NCI-H226 (cell line): ENCODE measurements around the gene COL5A2.

Experiments used
- DNase-seq: peaks from one replicate; pipeline ENCODE4 v3.0.0-alpha.2; 2015

COL5A2 gene

GRCh38 chr2:189047171-189047888, 132.2 kb downstream of the COL5A2 start:
- DNase-seq: no peak

GRCh38 chr2:189046320-189046719, 133.2 kb downstream of the COL5A2 start:
- no peak for DNase-seq

- no peak for DNase-seq
Observed at GRCh38 chr2:189045836-189046235, 133.7 kb downstream of the COL5A2 start.

GRCh38 chr2:189037518-189037917, 142.0 kb downstream of the COL5A2 start:
- peak; percentile 49 for DNase-seq

- DNase-seq: no peak
Observed at GRCh38 chr2:189024901-189025618, 154.5 kb downstream of the COL5A2 start.

DNA sequence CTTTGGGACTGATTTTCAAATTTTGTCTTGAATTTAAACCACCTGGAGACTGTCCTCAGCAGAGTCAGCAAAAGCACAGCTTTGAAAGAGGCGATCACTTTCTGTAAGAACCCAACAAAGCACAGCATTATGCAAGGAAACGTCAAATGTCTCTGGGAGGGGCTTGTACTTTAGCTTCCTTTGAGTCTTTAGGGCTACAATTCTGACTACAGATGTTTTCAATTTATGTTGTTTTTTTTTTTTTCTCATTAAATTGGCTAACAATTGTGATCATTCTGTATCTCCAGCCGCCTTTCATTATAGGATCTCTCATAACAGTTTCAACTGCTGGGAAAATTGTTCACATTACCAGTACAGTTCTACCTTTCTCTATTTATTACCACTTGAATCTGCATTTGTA, 157.1 kb downstream of the COL5A2 start:
- no peak for DNase-seq

- peak; percentile 26 for DNase-seq
Observed at GRCh38 chr2:189022053-189022481, 157.5 kb downstream of the COL5A2 start.

- no peak for DNase-seq
Observed at GRCh38 chr2:189020179-189020578, 159.4 kb downstream of the COL5A2 start.

- no peak for DNase-seq
Observed at GRCh38 chr2:189018631-189019030, 160.9 kb downstream of the COL5A2 start.

GRCh38 chr2:189016311-189016861, 163.2 kb downstream of the COL5A2 start:
- DNase-seq: no peak

DNA sequence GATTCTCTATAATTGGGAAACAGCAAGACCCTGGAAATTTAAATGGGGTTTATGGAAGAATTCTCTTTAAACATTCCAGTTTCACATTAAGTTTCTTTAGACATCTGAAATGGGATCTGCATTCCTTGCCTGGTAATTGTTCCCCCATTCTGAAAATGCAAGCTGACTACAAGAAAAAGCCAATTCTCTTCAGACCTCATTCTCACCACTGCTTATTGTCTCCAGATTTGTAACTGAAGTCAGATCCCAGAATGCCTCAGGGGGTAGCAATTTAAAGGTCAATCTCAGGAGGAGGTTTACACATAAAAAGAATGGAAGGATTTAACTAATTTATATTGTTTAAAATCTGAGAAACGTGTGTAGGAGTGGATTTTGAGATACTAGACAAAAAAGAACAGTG, 164.2 kb downstream of the COL5A2 start:
- DNase-seq: no peak

DNA sequence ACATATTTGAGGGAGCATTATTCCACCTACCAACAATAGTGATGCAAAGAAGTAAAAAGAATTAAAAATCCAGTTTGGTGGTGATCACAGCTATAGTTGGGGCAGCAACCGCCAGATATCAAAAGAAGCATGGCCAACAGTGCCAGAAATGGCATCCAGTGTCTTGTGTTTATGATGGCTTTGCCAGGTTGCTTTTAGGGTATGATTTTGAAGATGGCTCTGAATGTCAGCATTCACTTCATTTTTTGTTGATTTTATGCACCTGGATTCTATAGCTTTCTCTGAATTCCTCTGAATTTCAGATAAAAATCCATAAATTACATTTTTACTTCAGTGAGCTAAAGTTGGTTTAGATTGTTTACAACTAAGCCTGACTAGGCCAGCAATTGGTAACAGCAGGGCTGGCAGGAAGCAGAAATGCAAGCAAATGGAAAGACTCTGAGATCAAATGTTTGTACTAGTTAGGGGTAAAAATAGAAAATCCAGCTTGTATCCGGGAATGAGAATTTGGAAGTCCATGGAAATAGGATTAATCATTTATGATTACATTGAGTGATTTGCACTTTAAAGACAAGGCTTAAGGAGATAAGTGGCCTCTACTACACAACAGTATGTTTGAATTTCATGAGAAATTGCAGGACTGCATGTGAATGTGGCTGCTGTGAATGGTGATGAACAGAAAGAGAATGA, 165.0 kb downstream of the COL5A2 start:
- DNase-seq: no peak

DNA sequence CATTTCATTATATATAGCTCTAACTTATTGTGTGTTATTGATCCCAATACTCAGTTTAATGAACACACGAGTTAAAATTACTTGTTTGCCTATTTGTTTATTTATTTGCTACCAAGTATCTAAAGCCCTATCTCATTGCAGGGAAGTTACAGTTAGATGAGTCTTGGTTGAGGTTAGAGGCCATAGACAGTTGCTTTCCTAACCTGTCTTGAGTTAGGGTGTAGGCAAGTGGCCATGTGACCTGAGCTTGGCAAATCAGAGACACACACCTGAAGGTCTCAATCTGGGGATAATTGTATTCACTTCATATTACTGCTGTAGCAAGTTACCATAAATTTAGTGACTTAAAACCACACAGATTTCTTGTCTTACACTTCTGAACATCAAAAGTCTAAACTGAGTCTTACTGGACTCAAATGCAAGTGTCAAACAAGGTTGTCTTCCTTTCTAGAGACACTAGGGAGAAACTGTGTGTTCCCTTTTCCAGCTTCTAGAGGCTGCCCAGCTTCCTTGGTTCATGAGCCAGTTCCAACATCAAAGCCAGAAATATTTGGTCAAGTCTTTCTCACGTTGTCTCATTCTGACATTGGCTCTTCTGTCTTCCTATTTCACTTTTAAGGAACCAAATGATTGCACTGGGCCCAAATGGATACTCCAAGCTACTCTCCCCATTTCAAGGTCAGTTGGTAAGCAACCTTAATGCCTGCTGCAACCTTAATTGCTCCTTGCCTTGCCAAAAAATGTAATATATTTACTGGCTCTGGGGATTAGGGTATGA, 165.7 kb downstream of the COL5A2 start:
- DNase-seq: no peak

DNA sequence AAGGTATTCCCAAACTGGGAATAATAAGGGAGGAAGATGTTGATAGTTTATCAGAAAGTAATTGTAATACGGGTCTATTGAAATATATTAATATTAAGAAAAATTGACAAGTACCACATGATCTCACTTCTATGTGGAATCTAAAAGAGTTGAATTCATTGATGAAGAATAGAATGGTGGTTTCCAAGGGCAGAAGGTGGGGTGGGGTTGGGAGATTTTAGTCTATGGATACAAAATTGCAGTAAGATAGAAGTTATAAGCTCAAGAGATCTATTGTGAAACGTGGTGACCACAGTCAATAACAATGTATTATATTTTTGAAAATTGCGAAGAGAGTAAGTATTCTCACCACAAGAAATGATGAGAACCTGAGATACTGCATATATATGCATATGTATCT, 166.5 kb downstream of the COL5A2 start:
- no peak for DNase-seq

- DNase-seq: no peak
Observed at GRCh38 chr2:189012351-189012750, 167.2 kb downstream of the COL5A2 start.

DNA sequence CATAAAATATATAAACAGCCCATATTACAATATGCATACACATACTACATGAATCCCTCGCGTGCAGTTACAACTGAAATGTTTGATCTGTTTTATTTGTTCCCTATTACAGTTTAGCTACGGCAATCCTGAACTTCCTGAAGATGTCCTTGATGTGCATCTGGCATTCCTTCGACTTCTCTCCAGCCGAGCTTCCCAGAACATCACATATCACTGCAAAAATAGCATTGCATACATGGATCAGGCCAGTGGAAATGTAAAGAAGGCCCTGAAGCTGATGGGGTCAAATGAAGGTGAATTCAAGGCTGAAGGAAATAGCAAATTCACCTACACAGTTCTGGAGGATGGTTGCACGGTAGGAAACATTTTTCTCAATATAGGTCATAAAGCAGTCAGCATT, 169.0 kb downstream of the COL5A2 start:
- DNase-seq: no peak

GRCh38 chr2:189008555-189009262, 170.9 kb downstream of the COL5A2 start:
- no peak for DNase-seq

- DNase-seq: peak; percentile 78
Observed at GRCh38 chr2:189002079-189002478, 177.5 kb downstream of the COL5A2 start.

DNA sequence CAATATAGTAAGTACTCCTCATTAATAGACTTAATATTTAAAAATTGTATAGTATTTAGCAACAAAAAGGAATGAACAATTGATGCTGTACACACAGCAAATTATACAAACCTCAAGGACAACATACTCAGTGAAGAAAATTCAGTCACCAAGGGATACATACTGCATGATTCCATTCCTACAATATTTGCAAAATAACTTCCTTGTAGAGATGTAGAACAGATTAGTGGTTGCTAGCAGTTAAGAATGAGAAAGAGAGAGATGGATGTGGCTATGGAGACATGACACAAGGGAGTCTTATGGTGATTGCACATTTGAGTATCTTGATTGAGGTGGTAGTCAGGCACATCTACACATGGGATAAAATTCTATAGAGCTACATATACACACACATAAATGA, 179.3 kb downstream of the COL5A2 start:
- no peak for DNase-seq

- DNase-seq: no peak
Observed at GRCh38 chr2:188997263-188997662, 182.3 kb downstream of the COL5A2 start.

DNA sequence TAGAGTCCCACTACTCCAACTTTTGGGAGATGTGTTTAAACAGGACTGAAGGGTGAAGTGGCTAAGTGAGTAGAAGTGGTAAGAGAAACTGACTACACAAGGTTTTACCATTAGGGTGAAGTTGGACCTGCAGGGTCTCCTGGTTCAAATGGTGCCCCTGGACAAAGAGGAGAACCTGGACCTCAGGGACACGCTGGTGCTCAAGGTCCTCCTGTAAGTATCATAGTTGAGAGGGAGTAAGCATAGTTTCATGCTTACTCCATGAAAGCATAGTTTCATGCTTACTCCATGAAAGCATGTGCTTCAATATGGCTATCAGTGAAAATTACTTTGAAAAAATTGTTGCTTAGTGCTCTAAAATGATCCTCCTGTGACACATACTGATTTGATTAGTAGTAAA, 186.3 kb downstream of the COL5A2 start:
- DNase-seq: no peak

- peak; percentile 59 for DNase-seq
Observed at GRCh38 chr2:188986839-188987238, 192.7 kb downstream of the COL5A2 start.
